ENCODE results near the gene IDNK.

DNA sequence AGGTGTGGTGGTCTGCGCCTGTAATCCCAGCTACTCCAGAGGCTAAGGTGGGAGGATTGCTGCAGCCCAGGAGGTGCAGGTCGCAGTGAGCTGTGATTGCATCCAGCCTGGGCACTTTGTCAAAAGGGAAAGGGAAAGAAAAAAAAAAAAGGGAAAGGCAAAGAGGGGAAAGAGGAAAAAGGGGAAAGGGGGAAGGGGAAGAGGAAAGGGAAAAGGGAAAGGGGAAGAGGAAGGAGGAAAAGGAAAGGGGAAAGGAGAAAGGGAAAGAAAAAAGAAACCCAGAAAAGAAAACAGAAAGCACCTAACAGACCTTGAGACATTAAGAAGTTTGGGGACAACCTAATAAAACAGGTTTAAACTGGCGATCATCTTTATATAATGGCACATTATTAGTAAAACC is 40.0 kb downstream of the IDNK start:
- TF ChIP-seq, protein P1, sequence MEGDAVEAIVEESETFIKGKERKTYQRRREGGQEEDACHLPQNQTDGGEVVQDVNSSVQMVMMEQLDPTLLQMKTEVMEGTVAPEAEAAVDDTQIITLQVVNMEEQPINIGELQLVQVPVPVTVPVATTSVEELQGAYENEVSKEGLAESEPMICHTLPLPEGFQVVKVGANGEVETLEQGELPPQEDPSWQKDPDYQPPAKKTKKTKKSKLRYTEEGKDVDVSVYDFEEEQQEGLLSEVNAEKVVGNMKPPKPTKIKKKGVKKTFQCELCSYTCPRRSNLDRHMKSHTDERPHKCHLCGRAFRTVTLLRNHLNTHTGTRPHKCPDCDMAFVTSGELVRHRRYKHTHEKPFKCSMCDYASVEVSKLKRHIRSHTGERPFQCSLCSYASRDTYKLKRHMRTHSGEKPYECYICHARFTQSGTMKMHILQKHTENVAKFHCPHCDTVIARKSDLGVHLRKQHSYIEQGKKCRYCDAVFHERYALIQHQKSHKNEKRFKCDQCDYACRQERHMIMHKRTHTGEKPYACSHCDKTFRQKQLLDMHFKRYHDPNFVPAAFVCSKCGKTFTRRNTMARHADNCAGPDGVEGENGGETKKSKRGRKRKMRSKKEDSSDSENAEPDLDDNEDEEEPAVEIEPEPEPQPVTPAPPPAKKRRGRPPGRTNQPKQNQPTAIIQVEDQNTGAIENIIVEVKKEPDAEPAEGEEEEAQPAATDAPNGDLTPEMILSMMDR (IDR thresholded peaks at IDR 0.05), result no peak
- no peak for TF ChIP-seq ZFX (IDR thresholded peaks at IDR 0.05; ENCODE audit: borderline replicate concordance)
